Measurements from ENCODE around the gene DENND2C.
A peak's percentile ranks its signal among the peaks of the same experiment; 100 is the strongest.

Gene DENND2C

DNA sequence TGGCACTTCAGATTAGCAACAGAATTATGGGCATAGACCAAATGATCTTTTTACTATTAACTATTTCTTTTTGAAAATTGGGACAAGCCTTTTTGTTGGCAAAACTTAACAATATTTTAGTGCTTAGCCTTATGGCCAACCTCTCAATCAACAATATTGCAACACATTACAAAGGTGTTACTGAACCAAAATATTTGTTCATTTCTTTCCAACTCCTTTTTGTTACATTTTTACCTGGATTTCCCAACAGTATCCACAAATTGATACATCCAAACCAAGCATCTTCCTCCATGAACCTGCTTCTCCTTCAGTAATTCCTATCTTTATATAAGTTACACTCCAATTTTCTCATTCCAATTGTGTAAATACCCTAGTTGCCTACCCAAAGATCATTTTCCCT is 27.0 kb upstream of the DENND2C start:
- Histone ChIP-seq H3K9me2 (replicated peaks; ENCODE audit: insufficient read depth, low read length) (no peaks in the 10 kb centered on the region), H3K4me3 (ENCODE audit: low read length) (no peak overlapping the region), H3K9ac (ENCODE audit: low read length) (no peak overlapping the region), H2AFZ (ENCODE audit: low read length) (no peak overlapping the region), H3F3A (ENCODE audit: insufficient read depth, low read length) (peaks cover 28% of the 10 kb centered on the region), H4K20me1 (ENCODE audit: insufficient read depth, low read length) (no peaks in the 10 kb centered on the region), H3K36me3 (replicated peaks; ENCODE audit: insufficient read depth, low read length) (no peaks in the 10 kb centered on the region), H3K79me2 (ENCODE audit: low read length) (no peaks in the 10 kb centered on the region), H3K4me2 (ENCODE audit: low read depth, low read length) (no peak overlapping the region), H3K9me3 (replicated peaks; ENCODE audit: insufficient read depth, low read length) (no peaks in the 10 kb centered on the region), H3K27ac (ENCODE audit: low read length) (peak overlapping the region; percentile 100), H3K4me1 (ENCODE audit: low read length) (peaks cover 27% of the 10 kb centered on the region), H3K27me3 (replicated peaks; ENCODE audit: insufficient read depth, low read length) (no peaks in the 10 kb centered on the region)
- no peak for DNase-seq
- TF ChIP-seq EZH2phosphoT487 (IDR thresholded peaks at IDR 0.05; ENCODE audit: low read length) (no peak), EZH2 (optimal IDR thresholded peaks at IDR 0.05; ENCODE audit: low read depth, low read length) (no peak)
- TF ChIP-seq, protein P1, sequence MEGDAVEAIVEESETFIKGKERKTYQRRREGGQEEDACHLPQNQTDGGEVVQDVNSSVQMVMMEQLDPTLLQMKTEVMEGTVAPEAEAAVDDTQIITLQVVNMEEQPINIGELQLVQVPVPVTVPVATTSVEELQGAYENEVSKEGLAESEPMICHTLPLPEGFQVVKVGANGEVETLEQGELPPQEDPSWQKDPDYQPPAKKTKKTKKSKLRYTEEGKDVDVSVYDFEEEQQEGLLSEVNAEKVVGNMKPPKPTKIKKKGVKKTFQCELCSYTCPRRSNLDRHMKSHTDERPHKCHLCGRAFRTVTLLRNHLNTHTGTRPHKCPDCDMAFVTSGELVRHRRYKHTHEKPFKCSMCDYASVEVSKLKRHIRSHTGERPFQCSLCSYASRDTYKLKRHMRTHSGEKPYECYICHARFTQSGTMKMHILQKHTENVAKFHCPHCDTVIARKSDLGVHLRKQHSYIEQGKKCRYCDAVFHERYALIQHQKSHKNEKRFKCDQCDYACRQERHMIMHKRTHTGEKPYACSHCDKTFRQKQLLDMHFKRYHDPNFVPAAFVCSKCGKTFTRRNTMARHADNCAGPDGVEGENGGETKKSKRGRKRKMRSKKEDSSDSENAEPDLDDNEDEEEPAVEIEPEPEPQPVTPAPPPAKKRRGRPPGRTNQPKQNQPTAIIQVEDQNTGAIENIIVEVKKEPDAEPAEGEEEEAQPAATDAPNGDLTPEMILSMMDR (IDR thresholded peaks at IDR 0.05; ENCODE audit: low read length): no peak

DNA sequence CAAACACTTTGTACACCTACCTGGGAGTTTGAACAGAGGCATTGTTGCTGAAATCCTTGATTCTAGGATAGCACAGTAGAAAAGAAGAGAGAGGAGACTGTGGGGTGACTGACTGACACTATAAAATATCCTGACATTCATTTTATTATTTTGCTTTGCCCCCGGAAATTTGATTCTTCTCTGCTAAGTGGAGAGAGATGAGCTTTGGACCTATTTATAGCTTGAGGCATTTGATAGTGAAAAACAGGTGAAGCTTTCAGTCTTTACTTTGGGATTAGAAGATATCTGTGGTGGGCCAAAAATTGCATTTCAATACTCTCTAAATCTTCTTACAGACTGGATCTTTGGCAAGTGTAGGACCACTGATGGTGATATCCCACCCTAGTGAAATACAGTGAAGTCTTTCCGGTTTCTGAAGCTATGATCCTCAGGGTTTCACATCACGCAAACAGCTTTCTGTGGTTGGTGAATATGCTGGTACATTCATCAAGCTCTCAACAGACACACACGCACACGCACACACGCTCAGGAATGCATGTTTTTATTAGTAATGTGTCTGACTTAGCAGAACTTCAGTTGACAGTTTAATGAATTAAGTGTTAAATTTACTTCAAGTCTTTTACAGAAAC is 25.7 kb upstream of the DENND2C start, which contains the start of gene AMPD1:
Gene AMPD1 (minus strand): TSS at position 117 of the 629 bp plus-strand sequence. CDS start 75 bp downstream, at position 42.
- peak within 1 kb of the TSS; percentile 95 for H3K9ac ChIP-seq (ENCODE audit: low read length)
- H3K4me2 ChIP-seq (ENCODE audit: low read depth, low read length): peak within 1 kb of the TSS; percentile 78
- H3K9me2 ChIP-seq (replicated peaks; ENCODE audit: insufficient read depth, low read length): no peaks in the 10 kb centered on the region
- no peaks in the 10 kb centered on the region for H3K9me3 ChIP-seq (replicated peaks; ENCODE audit: insufficient read depth, low read length)
- TF ChIP-seq EZH2 (optimal IDR thresholded peaks at IDR 0.05; ENCODE audit: low read depth, low read length) (no peak), EZH2phosphoT487 (IDR thresholded peaks at IDR 0.05; ENCODE audit: low read length) (no peak)
- TF ChIP-seq, protein P1 (IDR thresholded peaks at IDR 0.05; ENCODE audit: low read length): no peak
- H3K27me3 ChIP-seq (replicated peaks; ENCODE audit: insufficient read depth, low read length): no peaks in the 10 kb centered on the region
- H4K20me1 ChIP-seq (ENCODE audit: insufficient read depth, low read length): no peaks in the 10 kb centered on the region
- H3K36me3 ChIP-seq (replicated peaks; ENCODE audit: insufficient read depth, low read length): no peaks in the 10 kb centered on the region
- H3K4me1 ChIP-seq (ENCODE audit: low read length): peaks cover 22% of the 10 kb centered on the region
- no peaks in the 10 kb centered on the region for H3K79me2 ChIP-seq (ENCODE audit: low read length)
- peaks cover 27% of the 10 kb centered on the region for H3F3A ChIP-seq (ENCODE audit: insufficient read depth, low read length)
- no peak within 1 kb of the TSS for H2AFZ ChIP-seq (ENCODE audit: low read length)
- DNase-seq: peak; percentile 89
- H3K27ac ChIP-seq (ENCODE audit: low read length): peak within 1 kb of the TSS; percentile 100
- peak within 1 kb of the TSS; percentile 59 for H3K4me3 ChIP-seq (ENCODE audit: low read length)

DNA sequence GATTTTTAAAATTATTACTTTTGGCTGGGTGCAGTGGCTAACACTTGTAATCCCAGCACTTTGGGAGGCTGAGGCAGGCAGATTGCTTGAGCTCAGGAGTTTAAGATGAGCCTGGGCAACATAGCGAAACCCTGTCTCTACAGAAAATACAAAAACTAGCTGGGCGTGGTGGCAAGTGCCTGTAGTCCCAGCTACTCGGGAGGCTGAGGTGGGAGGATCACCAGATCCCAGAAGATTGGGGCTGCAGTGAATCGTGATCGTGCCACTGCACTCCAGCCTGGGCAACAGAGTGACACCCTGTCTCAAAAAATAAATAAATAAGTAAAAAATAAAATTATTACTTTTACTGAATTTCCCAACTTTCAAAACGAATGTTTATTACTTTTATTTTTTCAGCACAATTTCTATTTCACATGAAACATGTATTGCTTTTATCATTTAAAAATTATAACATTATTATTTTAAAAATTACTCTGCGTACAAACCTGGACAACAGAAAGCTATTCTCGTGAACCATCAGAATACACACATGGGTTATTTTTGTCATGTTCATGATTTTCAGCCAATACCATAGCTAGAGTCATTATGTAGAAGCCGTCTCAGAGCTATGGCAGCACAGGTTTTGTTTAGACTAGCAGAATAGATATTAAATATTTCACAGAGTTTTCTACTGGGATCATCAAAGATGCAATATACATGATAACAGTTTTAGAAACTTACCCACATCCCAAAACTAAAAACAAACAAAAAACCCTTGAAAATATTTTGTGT is 24.9 kb upstream of the DENND2C start:
- peak overlapping the region; percentile 100 for H3K27ac ChIP-seq (ENCODE audit: low read length)
- no peaks in the 10 kb centered on the region for H3K27me3 ChIP-seq (replicated peaks; ENCODE audit: insufficient read depth, low read length)
- no peaks in the 10 kb centered on the region for H4K20me1 ChIP-seq (ENCODE audit: insufficient read depth, low read length)
- peak overlapping the region; percentile 59 for H3K4me3 ChIP-seq (ENCODE audit: low read length)
- H3F3A ChIP-seq (ENCODE audit: insufficient read depth, low read length): peaks cover 27% of the 10 kb centered on the region
- H2AFZ ChIP-seq (ENCODE audit: low read length): no peak overlapping the region
- no peaks in the 10 kb centered on the region for H3K9me3 ChIP-seq (replicated peaks; ENCODE audit: insufficient read depth, low read length)
- TF ChIP-seq, protein P1 (IDR thresholded peaks at IDR 0.05; ENCODE audit: low read length): no peak
- no peak for TF ChIP-seq EZH2phosphoT487 (IDR thresholded peaks at IDR 0.05; ENCODE audit: low read length)
- TF ChIP-seq EZH2 (optimal IDR thresholded peaks at IDR 0.05; ENCODE audit: low read depth, low read length): no peak
- peaks cover 21% of the 10 kb centered on the region for H3K4me1 ChIP-seq (ENCODE audit: low read length)
- no peaks in the 10 kb centered on the region for H3K9me2 ChIP-seq (replicated peaks; ENCODE audit: insufficient read depth, low read length)
- no peaks in the 10 kb centered on the region for H3K36me3 ChIP-seq (replicated peaks; ENCODE audit: insufficient read depth, low read length)
- no peaks in the 10 kb centered on the region for H3K79me2 ChIP-seq (ENCODE audit: low read length)
- peak overlapping the region; percentile 95 for H3K9ac ChIP-seq (ENCODE audit: low read length)
- peak overlapping the region; percentile 78 for H3K4me2 ChIP-seq (ENCODE audit: low read depth, low read length)
- peak; percentile 16 for DNase-seq

Measured in MM.1S (cell line).